GM12892 (cell line): ENCODE data around the gene TMEM33.

ENCODE experiments used
- POLR2A ChIP-seq: IDR thresholded peaks from 2 replicates; pipeline ENCODE4 v1.6.1; 2011; ENCODE audit warnings: low read depth, low read length, control low read depth
- POLR2AphosphoS5 ChIP-seq: IDR thresholded peaks from 2 replicates; pipeline ENCODE4 v1.6.1; 2011; ENCODE audit warnings: low read depth, low read length, control low read depth

GRCh38 chr4:41918278-41918677, 17.0 kb upstream of the TMEM33 start:
- TF ChIP-seq POLR2A, result no peak
- no peak for TF ChIP-seq POLR2AphosphoS5
